Measurements from ENCODE around the gene FOXS1. TPM values are rescaled to one million over a fixed set of nuclear protein-coding genes. Genes with fewer than 3 reads are reported as not detected.
A peak's percentile ranks its signal among the peaks of the same experiment; 100 is the strongest.
"Not testable (repeated sequence)": the region's sequence is repeated elsewhere in the genome, so short reads cannot be mapped to it uniquely, and the experiment has no call there.

Gene FOXS1
- total RNA-seq, 1 donor from 2014 or later: 0.82 TPM

- no peak for FAIRE-seq
- DNase-seq (ENCODE audit: low spot score in 2 of 2): no peak
These were observed 21.3 kb downstream of the FOXS1 start for GRCh38 chr20:31824125-31824485.

GRCh38 chr20:31823360-31824124 is 21.9 kb downstream of the FOXS1 start:
- FAIRE-seq (no peak), DNase-seq (ENCODE audit: low spot score in 2 of 2) (no peak)

DNA sequence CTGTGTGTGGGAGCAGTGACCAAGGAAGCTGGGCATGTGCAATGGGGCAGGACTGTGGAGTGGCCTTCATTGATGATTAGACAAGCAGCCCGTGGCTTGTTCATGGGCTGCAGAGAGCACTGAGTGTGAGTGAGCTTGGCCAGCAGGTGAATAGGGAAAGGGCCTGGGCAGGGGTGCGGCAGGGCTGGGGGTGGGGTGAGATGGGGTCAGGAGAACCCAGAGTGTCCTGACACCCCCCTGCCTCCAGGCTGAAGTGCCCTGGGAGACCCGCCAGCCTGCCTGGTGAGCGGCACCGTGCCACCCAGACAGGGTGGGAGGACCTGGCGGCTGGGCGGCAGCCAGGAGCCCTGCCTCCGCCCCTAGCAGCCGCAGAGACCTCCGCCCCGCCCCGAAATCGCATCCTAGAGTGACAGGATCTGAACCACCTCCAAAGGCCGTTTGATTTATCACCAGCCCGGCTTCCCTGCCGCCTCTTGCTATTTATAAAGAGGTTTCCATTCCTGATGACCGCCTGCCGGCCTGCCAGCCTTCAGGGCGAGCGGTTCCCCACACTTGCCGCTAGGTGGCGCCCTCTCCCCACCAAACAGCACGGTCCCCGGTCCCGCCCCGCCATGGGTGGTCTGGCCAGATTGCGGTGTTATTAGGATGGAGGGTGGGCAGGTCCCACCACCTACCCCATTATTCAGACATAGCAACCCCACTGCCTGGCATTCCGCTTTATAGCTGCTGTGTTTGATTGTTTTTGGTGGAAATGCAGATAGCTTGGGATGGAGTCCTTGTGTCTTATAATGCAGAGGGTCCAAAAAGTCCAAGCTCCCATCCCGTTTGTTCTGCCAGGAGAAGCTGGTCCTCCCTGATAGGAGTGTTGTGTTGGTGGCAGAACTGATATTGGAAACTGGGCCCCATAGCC is 22.7 kb downstream of the FOXS1 start:
- DNase-seq (ENCODE audit: low spot score in 2 of 2) (peak; percentile 84 to 91), FAIRE-seq (no peak)

DNA sequence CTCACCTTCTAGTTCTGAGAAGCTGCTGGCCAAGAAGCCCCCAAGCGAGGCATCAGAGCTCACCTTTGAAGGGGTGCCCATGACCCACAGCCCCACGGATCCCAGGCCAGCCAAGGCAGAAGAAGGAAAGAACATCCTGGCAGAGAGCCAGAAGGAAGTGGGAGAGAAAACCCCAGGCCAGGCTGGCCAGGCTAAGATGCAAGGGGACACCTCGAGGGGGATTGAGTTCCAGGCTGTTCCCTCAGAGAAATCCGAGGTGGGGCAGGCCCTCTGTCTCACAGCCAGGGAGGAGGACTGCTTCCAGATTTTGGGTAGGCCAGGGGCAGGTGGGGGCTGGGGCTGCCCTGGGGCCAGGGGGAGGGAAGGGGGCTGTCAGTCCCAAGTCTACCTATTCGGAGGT is 24.0 kb downstream of the FOXS1 start:
- DNase-seq (ENCODE audit: low spot score in 2 of 2) (no peak), FAIRE-seq (no peak)

DNA sequence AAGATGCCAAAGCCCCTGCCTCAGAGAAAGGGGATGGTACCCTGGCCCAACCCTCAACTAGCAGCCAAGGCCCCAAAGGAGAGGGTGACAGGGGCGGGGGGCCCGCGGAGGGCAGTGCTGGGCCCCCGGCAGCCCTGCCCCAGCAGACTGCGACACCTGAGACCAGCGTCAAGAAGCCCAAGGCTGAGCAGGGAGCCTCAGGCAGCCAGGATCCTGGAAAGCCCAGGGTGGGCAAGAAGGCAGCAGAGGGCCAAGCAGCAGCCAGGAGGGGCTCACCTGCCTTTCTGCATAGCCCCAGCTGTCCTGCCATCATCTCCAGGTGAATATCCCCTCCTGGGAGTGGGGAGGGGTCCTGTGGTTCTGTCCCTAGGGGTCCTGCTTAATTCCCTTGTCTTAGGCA is 25.2 kb downstream of the FOXS1 start:
- no peak for FAIRE-seq
- no peak for DNase-seq (ENCODE audit: low spot score in 2 of 2)

DNA sequence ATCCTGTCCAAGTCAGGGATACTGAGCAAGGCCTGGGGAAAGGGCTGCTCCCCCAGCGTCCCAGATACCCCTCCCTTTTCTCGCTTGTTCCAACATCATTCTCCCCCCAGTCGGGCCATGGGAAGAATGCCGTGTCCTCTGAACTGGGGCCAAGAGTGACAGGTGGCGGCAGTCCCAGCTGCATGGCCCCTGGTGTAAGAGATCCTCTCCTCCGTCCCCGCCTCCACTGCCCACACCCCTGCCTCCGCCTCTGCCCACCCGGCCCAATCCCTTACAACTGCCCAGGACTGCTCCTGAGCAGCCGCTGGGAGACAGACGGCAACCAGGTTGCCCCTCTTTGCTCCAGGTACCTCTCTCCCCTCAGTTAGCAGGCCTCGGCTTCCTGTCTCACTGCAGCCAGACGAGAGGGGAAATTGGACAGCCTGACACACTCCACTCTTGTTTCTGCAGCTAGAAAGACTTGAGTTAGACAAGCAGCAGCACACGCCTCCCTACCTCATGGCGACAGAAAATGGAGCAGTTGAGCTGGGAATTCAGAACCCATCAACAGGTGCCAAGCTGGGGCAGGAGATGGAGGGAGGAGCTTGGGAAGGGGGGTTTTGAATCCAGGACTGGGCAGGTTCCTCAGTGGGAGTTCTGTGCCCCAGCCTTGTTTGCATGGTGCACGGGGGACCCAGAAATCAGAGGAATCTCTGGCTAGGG is 26.2 kb downstream of the FOXS1 start, which contains the start of gene MYLK2:
TSS of gene MYLK2 (plus strand) at position 274 of the 702 bp plus-strand sequence. CDS start at position 499, 225 bp downstream.
- no peak for FAIRE-seq
- DNase-seq (ENCODE audit: low spot score in 2 of 2): no peak

GRCh38 chr20:31818376-31818908 is 27.0 kb downstream of the FOXS1 start:
- FAIRE-seq (no peak), DNase-seq (ENCODE audit: low spot score in 2 of 2) (peak in 1 of 2 donors; percentile 5)

- FAIRE-seq: no peak
- DNase-seq (ENCODE audit: low spot score in 2 of 2): peak in 1 of 2 donors; percentile 2
These were observed 27.9 kb downstream of the FOXS1 start for GRCh38 chr20:31817461-31817860.

GRCh38 chr20:31816221-31816620 is 29.2 kb downstream of the FOXS1 start:
- no peak for DNase-seq (ENCODE audit: low spot score in 2 of 2)

GRCh38 chr20:31815408-31816188 is 29.8 kb downstream of the FOXS1 start:
- FAIRE-seq (no peak), DNase-seq (ENCODE audit: low spot score in 2 of 2) (peak in 1 of 2 donors; percentile 5)

More at GRCh38 chr20:31816221-31816620, 29.2 kb downstream of the FOXS1 start:
- FAIRE-seq: no peak

- not testable (repeated sequence) for FAIRE-seq; DNase-seq (ENCODE audit: low spot score in 2 of 2)
These were observed 31.3 kb downstream of the FOXS1 start for GRCh38 chr20:31814142-31814541.

DNA sequence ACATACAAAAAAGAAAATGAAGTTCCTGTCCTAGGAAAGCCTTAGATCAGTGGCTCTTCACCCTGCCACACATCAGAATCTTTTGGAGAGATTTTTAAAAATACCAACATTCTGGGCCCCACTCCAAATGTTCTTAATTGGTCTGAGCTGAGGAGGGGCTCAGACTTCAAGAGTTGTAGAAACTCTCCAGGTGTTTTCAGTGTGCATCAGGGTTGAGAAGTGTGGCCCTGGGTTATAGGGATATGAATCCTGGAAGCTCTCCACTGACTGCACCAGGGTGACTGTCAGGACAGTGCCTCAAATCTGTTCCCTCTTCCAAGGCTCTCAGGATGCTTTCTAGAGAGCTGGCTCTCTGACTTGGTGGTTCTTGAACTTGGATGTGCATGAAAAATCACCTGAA is 31.8 kb downstream of the FOXS1 start:
- FAIRE-seq (no peak), DNase-seq (ENCODE audit: low spot score in 2 of 2) (no peak)

- no peak for FAIRE-seq
- DNase-seq (ENCODE audit: low spot score in 2 of 2): no peak
These were observed 33.3 kb downstream of the FOXS1 start for GRCh38 chr20:31811796-31812728.

GRCh38 chr20:31811198-31811597 is 34.2 kb downstream of the FOXS1 start:
- no peak for FAIRE-seq
- DNase-seq (ENCODE audit: low spot score in 2 of 2): no peak

DNA sequence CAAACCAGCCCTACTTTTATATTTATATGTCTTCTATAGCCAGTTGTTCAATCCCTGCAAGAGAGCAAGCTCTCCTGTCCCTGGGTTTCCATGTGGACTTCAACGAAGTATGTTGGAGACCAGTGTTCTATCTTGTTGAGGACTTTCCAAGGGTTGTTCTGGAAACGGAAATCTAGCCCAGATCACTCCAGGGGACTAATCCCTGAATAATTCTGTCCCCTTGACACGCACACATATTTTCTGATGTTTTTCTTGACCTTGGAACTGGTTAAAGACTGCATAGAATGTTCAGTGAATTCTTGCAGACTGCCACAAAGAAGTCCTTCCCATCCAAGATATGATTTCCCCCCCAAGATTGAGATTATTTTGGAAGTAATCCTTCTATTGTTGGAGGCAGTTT is 35.7 kb downstream of the FOXS1 start:
- FAIRE-seq: no peak

GRCh38 chr20:31808481-31808880 is 36.9 kb downstream of the FOXS1 start:
- FAIRE-seq (no peak), DNase-seq (ENCODE audit: low spot score in 2 of 2) (no peak)

More for the DNA sequence above, 35.7 kb downstream of the FOXS1 start:
- no peak for DNase-seq (ENCODE audit: low spot score in 2 of 2)

- no peak for FAIRE-seq
- no peak for DNase-seq (ENCODE audit: low spot score in 2 of 2)
These were observed 38.6 kb downstream of the FOXS1 start for GRCh38 chr20:31806564-31807355.
